ENCODE data around the gene OR52E4. TPM values are rescaled to one million over a fixed set of nuclear protein-coding genes. Genes with fewer than 3 reads are reported as not detected.

Gene OR52E4
- total and polyA plus RNA-seq, 2 donors (not counting 3 experiments of a cell fraction or from before 2014, with no cell fraction given): not detected

DNA sequence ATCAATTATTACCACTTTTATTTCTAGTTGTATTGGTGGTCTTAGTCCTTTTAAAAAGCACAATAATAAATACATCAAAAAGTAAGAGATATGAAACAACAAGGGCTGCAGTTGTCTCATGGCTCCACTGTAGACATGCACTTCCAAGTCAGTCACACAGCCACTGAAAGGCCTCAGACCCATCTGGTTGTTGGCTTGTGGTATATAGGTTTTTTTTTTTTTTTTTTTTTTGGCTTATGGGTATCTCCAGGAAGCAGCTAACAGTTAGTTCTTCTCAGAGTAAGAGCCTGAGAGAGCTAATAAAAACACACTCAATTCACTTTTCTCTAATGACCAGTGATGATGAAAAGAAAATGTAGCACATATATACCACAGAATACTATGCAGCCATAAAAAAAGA, 32.7 kb upstream of the OR52E4 start:
- dilution Hi-C loops (cut with MboI; ENCODE audit: extremely low pct_ligation_motif_present, low sequenced_read_pairs) (no loop called here), intact Hi-C loops (cut with micrococcal nuclease) (no loop called here)
- no peak for FAIRE-seq
- Histone ChIP-seq H3K79me2 (ENCODE audit: control insufficient read depth, insufficient read depth, low read length) (no peaks in the 10 kb centered on the region), H3K4me2 (ENCODE audit: insufficient read depth, low read length) (no peak overlapping the region), H4K20me1 (replicated peaks; ENCODE audit: control insufficient read depth, extremely low read depth, insufficient read depth, low read length) (no peaks in the 10 kb centered on the region), H3K9ac (replicated peaks; ENCODE audit: extremely low read depth, insufficient read depth, low read length) (no peak overlapping the region), H3K4me3 (replicated peaks in 1 of 3; ENCODE audit: insufficient read depth in 1 of 3, low read depth in 1 of 3, low read length in 3 of 3) (no peak overlapping the region), H2AFZ (ENCODE audit: low read depth, low read length) (no peak overlapping the region), H3K36me3 (ENCODE audit: control insufficient read depth in 2 of 2, extremely low read depth in 1 of 2, insufficient read depth in 2 of 2, low read length in 2 of 2) (no peaks in the 10 kb centered on the region), H3K9me1 (replicated peaks; ENCODE audit: control insufficient read depth, extremely low read depth, insufficient read depth, low read length) (no peaks in the 10 kb centered on the region), H3K27me3 (ENCODE audit: control insufficient read depth in 2 of 2, insufficient read depth in 2 of 2, low read length in 2 of 2) (no peaks in the 10 kb centered on the region), H3K27ac (ENCODE audit: insufficient read depth, low read depth, low read length) (no peak overlapping the region), H3K9me3 (replicated peaks; ENCODE audit: control insufficient read depth, insufficient read depth, low read length) (no peaks in the 10 kb centered on the region), H3K4me1 (ENCODE audit: control insufficient read depth, extremely low read depth, insufficient read depth, low read length) (no peaks in the 10 kb centered on the region)
- no peak for TF ChIP-seq MYC (IDR thresholded peaks at IDR 0.05; ENCODE audit: low read depth, low read length)
- TF ChIP-seq, protein P1, sequence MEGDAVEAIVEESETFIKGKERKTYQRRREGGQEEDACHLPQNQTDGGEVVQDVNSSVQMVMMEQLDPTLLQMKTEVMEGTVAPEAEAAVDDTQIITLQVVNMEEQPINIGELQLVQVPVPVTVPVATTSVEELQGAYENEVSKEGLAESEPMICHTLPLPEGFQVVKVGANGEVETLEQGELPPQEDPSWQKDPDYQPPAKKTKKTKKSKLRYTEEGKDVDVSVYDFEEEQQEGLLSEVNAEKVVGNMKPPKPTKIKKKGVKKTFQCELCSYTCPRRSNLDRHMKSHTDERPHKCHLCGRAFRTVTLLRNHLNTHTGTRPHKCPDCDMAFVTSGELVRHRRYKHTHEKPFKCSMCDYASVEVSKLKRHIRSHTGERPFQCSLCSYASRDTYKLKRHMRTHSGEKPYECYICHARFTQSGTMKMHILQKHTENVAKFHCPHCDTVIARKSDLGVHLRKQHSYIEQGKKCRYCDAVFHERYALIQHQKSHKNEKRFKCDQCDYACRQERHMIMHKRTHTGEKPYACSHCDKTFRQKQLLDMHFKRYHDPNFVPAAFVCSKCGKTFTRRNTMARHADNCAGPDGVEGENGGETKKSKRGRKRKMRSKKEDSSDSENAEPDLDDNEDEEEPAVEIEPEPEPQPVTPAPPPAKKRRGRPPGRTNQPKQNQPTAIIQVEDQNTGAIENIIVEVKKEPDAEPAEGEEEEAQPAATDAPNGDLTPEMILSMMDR (IDR thresholded peaks at IDR 0.05; ENCODE audit: extremely low read depth in 1 of 2, insufficient read depth in 1 of 2, low read depth in 1 of 2, low read length in 2 of 2): no peak
- TF ChIP-seq, protein P2, sequence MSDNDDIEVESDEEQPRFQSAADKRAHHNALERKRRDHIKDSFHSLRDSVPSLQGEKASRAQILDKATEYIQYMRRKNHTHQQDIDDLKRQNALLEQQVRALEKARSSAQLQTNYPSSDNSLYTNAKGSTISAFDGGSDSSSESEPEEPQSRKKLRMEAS (IDR thresholded peaks at IDR 0.05; ENCODE audit: insufficient read depth, insufficient read length): no peak
- TF ChIP-seq GATA2 (IDR thresholded peaks at IDR 0.05; ENCODE audit: insufficient read depth, insufficient read length, low read depth, low read length): no peak
- no peak for TF ChIP-seq EZH2 (IDR thresholded peaks at IDR 0.05; ENCODE audit: borderline replicate concordance, low read depth, low read length, severe bottlenecking)
- TF ChIP-seq JUN (IDR thresholded peaks at IDR 0.05; ENCODE audit: borderline replicate concordance, insufficient read depth, insufficient read length, low read depth): no peak
- no peak for TF ChIP-seq POLR2A (IDR thresholded peaks at IDR 0.05; ENCODE audit: low read depth, low read length)
- TF ChIP-seq POLR2AphosphoS5 (IDR thresholded peaks at IDR 0.05; ENCODE audit: insufficient read depth, low read depth, low read length): no peak
- TF ChIP-seq FOS (IDR thresholded peaks at IDR 0.05; ENCODE audit: borderline replicate concordance, insufficient read depth, low read length): no peak
- no TSS peak for BruUV-seq (replicated peaks)
- DNase-seq (ENCODE audit: low read depth, low spot score): no peak
- CTCF ChIA-PET: no interaction called here
- POLR2A ChIA-PET: no interaction called here
